ENCODE results near the gene DYSF. TPM values are rescaled to one million over a fixed set of nuclear protein-coding genes. Genes with fewer than 3 reads are reported as not detected.

The DYSF gene
- total RNA-seq, 1 experiment from 2014 or later, result 2.2 TPM

DNA sequence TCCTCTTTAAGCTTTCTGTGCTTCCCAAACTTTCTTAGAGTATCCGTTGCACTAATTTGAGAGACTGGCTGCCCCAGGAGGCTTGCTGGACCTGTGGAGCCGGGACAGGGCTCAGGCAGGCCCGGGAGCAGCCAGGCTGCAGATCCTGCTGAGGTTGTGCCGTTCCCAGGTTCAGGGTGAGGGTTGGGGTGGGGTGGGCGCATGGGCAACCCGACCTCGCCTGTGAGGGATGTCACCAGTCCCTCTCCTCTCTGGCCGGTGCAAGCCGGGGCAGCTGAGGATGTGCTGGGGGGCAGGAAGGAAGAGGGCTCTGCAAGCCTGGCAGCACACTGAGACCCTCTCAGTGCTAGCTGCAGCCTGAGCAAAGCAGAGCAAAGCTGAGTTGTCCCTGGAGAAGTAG, 57.6 kb downstream of the DYSF start:
- H3K4me3 ChIP-seq (ENCODE audit: low read depth, low read length), result no peak overlapping the region
- H3K27me3 ChIP-seq (replicated peaks; ENCODE audit: control insufficient read depth, insufficient read depth, low read length), result no peaks in the 10 kb centered on the region
- POLR2A ChIA-PET, result no interaction called here
- H3K36me3 ChIP-seq (ENCODE audit: control insufficient read depth, insufficient read depth, low read length), result no peaks in the 10 kb centered on the region
- H3K27me3 Mint-ChIP-seq (ENCODE audit: insufficient read depth, unreplicated experiment), result peaks cover 13% of the 10 kb centered on the region
- TF ChIP-seq, protein P1, sequence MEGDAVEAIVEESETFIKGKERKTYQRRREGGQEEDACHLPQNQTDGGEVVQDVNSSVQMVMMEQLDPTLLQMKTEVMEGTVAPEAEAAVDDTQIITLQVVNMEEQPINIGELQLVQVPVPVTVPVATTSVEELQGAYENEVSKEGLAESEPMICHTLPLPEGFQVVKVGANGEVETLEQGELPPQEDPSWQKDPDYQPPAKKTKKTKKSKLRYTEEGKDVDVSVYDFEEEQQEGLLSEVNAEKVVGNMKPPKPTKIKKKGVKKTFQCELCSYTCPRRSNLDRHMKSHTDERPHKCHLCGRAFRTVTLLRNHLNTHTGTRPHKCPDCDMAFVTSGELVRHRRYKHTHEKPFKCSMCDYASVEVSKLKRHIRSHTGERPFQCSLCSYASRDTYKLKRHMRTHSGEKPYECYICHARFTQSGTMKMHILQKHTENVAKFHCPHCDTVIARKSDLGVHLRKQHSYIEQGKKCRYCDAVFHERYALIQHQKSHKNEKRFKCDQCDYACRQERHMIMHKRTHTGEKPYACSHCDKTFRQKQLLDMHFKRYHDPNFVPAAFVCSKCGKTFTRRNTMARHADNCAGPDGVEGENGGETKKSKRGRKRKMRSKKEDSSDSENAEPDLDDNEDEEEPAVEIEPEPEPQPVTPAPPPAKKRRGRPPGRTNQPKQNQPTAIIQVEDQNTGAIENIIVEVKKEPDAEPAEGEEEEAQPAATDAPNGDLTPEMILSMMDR (IDR thresholded peaks at IDR 0.05; ENCODE audit: insufficient read depth in 1 of 2, low read depth in 1 of 2, low read length in 1 of 2, severe bottlenecking in 1 of 2, unreplicated experiment in 1 of 2), result no peak
- DNase-seq, result no peak
- CTCF ChIA-PET, result interaction anchor here (0.8 to 3.5 kb wide), 10 partner anchors 15 to 287 kb away, joined by 3 to 108 read pairs (median 5); partner anchors contain the start of genes DYSF, PAIP2B and ZNF638
- intact Hi-C loops (cut with micrococcal nuclease; ENCODE audit: unreplicated experiment), result loop anchor here (1.0 to 2.0 kb wide), 5 partner anchors 50 to 354 kb away; partner anchors contain the start of gene DYSF
- H3K4me1 Mint-ChIP-seq (ENCODE audit: low read depth, unreplicated experiment), result no peaks in the 10 kb centered on the region
- no peaks in the 10 kb centered on the region for H3K4me1 ChIP-seq
- no TSS peak for BruUV-seq (replicated peaks)
- no peaks in the 10 kb centered on the region for H3K36me3 Mint-ChIP-seq (ENCODE audit: insufficient read depth, unreplicated experiment)
- no peak overlapping the region for H3K27ac Mint-ChIP-seq (ENCODE audit: unreplicated experiment)
- H3K4me3 Mint-ChIP-seq (ENCODE audit: unreplicated experiment), result no peak overlapping the region
- no peaks in the 10 kb centered on the region for H3K9me3 ChIP-seq
- no peaks in the 10 kb centered on the region for H3K9me3 Mint-ChIP-seq (ENCODE audit: unreplicated experiment)

DNA sequence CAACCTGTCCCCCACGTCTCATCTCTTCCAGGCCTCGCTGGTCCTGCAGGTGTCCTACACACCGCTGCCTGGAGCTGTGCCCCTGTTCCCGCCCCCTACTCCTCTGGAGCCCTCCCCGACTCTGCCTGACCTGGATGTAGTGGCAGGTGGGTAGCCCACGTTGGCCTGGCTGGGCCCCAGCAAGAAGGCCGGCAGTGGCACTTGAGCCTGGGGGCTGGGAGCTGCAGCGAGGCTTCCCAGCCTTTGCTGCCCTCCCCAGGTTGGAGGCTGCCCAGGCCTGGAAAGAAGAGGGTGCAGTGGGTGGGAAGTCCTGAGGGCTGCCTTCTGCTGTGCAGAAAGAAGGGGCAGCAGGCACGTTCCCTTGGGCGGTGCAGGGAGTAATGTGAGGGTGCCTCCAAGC, 58.4 kb downstream of the DYSF start:
- Histone ChIP-seq H3K4me3 (ENCODE audit: low read depth, low read length) (no peak overlapping the region), H3K9me3 (no peaks in the 10 kb centered on the region), H3K27me3 (replicated peaks; ENCODE audit: control insufficient read depth, insufficient read depth, low read length) (no peaks in the 10 kb centered on the region; the same call in 1 of the 2 replicates), H3K4me1 (no peaks in the 10 kb centered on the region), H3K36me3 (ENCODE audit: control insufficient read depth, insufficient read depth, low read length) (no peaks in the 10 kb centered on the region)
- Mint-ChIP-seq H3K4me3 (ENCODE audit: unreplicated experiment) (no peak overlapping the region), H3K9me3 (ENCODE audit: unreplicated experiment) (no peaks in the 10 kb centered on the region), H3K27ac (ENCODE audit: unreplicated experiment) (no peak overlapping the region), H3K27me3 (ENCODE audit: insufficient read depth, unreplicated experiment) (peaks cover 15% of the 10 kb centered on the region), H3K36me3 (ENCODE audit: insufficient read depth, unreplicated experiment) (no peaks in the 10 kb centered on the region), H3K4me1 (ENCODE audit: low read depth, unreplicated experiment) (no peaks in the 10 kb centered on the region)
- TF ChIP-seq, protein P1 (IDR thresholded peaks at IDR 0.05; ENCODE audit: insufficient read depth in 1 of 2, low read depth in 1 of 2, low read length in 1 of 2, severe bottlenecking in 1 of 2, unreplicated experiment in 1 of 2), result no peak
- no TSS peak for BruUV-seq (replicated peaks)
- intact Hi-C loops (cut with micrococcal nuclease; ENCODE audit: unreplicated experiment), result loop anchor here (2.0 kb wide), 1 partner anchor 59 kb away; the partner anchor contains the start of gene DYSF
- peak in 1 of 2 experiments; percentile 34 for DNase-seq
- CTCF ChIA-PET, result interaction anchor here (0.6 to 2.6 kb wide), 3 partner anchors 55 to 212 kb away, joined by 3 to 27 read pairs (median 6); partner anchors contain the start of gene ZNF638
- POLR2A ChIA-PET, result no interaction called here

DNA sequence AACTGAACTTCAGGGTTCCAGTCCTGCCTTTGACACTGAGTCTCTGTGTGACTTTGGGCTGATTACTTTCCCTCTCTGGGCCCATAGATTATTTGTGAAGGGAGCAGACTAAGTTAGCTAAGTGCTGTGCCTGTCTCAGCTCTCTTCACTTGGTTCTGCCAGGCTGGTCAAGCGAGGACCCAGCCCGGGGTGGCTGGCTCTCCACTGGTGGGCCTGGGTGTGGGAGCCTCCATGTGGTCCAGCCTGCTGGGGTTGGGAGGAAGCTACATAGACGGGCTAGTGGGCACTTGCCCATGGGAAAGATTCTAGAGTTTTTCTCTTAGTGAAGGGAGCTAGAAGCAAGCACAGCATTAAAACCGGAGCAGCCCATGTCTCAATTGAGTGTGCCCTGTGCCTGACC, 59.0 kb downstream of the DYSF start:
- no peak for DNase-seq
- Mint-ChIP-seq H3K4me1 (ENCODE audit: low read depth, unreplicated experiment) (no peaks in the 10 kb centered on the region), H3K27ac (ENCODE audit: unreplicated experiment) (no peak overlapping the region), H3K9me3 (ENCODE audit: unreplicated experiment) (no peaks in the 10 kb centered on the region), H3K36me3 (ENCODE audit: insufficient read depth, unreplicated experiment) (no peaks in the 10 kb centered on the region), H3K4me3 (ENCODE audit: unreplicated experiment) (no peak overlapping the region), H3K27me3 (ENCODE audit: insufficient read depth, unreplicated experiment) (peaks cover 15% of the 10 kb centered on the region)
- no peaks in the 10 kb centered on the region; the same call in 1 of the 2 replicates for H3K27me3 ChIP-seq (replicated peaks; ENCODE audit: control insufficient read depth, insufficient read depth, low read length)
- ChIA-PET CTCF (interaction anchor here (0.6 to 2.6 kb wide), 5 partner anchors 52 to 213 kb away, joined by 3 to 27 read pairs (median 4); partner anchors contain the start of gene ZNF638), POLR2A (no interaction called here)
- H3K36me3 ChIP-seq (ENCODE audit: control insufficient read depth, insufficient read depth, low read length), result no peaks in the 10 kb centered on the region
- TF ChIP-seq, protein P1 (IDR thresholded peaks at IDR 0.05; ENCODE audit: insufficient read depth in 1 of 2, low read depth in 1 of 2, low read length in 1 of 2, severe bottlenecking in 1 of 2, unreplicated experiment in 1 of 2), result no peak
- H3K4me1 ChIP-seq, result no peaks in the 10 kb centered on the region
- H3K9me3 ChIP-seq, result no peaks in the 10 kb centered on the region
- intact Hi-C loops (cut with micrococcal nuclease; ENCODE audit: unreplicated experiment), result no loop called here
- BruUV-seq (replicated peaks), result no TSS peak
- H3K4me3 ChIP-seq (ENCODE audit: low read depth, low read length), result no peak overlapping the region

Measured in Caco-2 (cell line).